ENCODE measurements around the gene APLP2. TPM values are rescaled to one million over a fixed set of nuclear protein-coding genes. Genes with fewer than 3 reads are reported as not detected.

The APLP2 gene
- total and polyA plus RNA-seq, 2 of the 13 experiments (the other 11 are each of a cell fraction or from before 2014, with no cell fraction given) = 315 to 594 TPM

DNA sequence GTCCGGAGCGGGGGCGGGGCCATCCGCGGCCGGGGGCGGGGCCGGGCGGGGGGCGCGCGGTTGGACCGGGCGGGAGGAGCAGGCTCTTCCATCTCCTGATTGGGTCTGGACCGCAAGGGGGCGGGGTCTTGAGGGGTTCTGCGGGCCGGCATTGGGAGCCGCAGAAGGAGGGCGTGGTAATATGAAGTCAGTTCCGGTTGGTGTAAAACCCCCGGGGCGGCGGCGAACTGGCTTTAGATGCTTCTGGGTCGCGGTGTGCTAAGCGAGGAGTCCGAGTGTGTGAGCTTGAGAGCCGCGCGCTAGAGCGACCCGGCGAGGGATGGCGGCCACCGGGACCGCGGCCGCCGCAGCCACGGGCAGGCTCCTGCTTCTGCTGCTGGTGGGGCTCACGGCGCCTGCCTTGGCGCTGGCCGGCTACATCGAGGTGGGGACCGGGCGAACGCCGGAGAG is at the start of gene APLP2 (continued):
- TF ChIP-seq, protein P1, sequence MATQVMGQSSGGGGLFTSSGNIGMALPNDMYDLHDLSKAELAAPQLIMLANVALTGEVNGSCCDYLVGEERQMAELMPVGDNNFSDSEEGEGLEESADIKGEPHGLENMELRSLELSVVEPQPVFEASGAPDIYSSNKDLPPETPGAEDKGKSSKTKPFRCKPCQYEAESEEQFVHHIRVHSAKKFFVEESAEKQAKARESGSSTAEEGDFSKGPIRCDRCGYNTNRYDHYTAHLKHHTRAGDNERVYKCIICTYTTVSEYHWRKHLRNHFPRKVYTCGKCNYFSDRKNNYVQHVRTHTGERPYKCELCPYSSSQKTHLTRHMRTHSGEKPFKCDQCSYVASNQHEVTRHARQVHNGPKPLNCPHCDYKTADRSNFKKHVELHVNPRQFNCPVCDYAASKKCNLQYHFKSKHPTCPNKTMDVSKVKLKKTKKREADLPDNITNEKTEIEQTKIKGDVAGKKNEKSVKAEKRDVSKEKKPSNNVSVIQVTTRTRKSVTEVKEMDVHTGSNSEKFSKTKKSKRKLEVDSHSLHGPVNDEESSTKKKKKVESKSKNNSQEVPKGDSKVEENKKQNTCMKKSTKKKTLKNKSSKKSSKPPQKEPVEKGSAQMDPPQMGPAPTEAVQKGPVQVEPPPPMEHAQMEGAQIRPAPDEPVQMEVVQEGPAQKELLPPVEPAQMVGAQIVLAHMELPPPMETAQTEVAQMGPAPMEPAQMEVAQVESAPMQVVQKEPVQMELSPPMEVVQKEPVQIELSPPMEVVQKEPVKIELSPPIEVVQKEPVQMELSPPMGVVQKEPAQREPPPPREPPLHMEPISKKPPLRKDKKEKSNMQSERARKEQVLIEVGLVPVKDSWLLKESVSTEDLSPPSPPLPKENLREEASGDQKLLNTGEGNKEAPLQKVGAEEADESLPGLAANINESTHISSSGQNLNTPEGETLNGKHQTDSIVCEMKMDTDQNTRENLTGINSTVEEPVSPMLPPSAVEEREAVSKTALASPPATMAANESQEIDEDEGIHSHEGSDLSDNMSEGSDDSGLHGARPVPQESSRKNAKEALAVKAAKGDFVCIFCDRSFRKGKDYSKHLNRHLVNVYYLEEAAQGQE (IDR thresholded peaks at IDR 0.05; ENCODE audit: borderline replicate concordance in 1 of 2, low read depth in 1 of 2, low read length in 2 of 2) = peak in 1 of 2 experiments; percentile 86; a peak in 3 of 4 replicates
- TF ChIP-seq POGZ (CRISPR knock-in tag; IDR thresholded peaks at IDR 0.05) (peak; percentile 50), BRF2 (CRISPR knock-in tag; IDR thresholded peaks at IDR 0.05) (0 out of 2 replicates have a peak, but pooled peaks have one; percentile 34), TGIF2 (CRISPR knock-in tag; IDR thresholded peaks at IDR 0.05) (peak; percentile 79), ZNF484 (CRISPR knock-in tag; IDR thresholded peaks at IDR 0.05; ENCODE audit: borderline replicate concordance, low read depth) (no peak), ZNF7 (CRISPR knock-in tag; IDR thresholded peaks at IDR 0.05) (no peak), CTCF (CRISPR knock-in tag; IDR thresholded peaks at IDR 0.05) (0 out of 2 replicates have a peak, but pooled peaks have one; percentile 10), NFKB2 (CRISPR knock-in tag; IDR thresholded peaks at IDR 0.05; ENCODE audit: borderline replicate concordance) (peak; percentile 74; the same call in 1 of the 2 replicates)
- TF ChIP-seq, protein P2, sequence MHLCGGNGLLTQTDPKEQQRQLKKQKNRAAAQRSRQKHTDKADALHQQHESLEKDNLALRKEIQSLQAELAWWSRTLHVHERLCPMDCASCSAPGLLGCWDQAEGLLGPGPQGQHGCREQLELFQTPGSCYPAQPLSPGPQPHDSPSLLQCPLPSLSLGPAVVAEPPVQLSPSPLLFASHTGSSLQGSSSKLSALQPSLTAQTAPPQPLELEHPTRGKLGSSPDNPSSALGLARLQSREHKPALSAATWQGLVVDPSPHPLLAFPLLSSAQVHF (CRISPR knock-in tag; IDR thresholded peaks at IDR 0.05) = no peak
- TF ChIP-seq, protein P3, sequence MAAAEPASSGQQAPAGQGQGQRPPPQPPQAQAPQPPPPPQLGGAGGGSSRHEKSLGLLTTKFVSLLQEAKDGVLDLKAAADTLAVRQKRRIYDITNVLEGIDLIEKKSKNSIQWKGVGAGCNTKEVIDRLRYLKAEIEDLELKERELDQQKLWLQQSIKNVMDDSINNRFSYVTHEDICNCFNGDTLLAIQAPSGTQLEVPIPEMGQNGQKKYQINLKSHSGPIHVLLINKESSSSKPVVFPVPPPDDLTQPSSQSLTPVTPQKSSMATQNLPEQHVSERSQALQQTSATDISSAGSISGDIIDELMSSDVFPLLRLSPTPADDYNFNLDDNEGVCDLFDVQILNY (CRISPR knock-in tag; conservative IDR thresholded peaks at IDR 0.05) = 0 out of 2 replicates have a peak, but pooled peaks have one; percentile 50
- TF ChIP-seq, protein P4, sequence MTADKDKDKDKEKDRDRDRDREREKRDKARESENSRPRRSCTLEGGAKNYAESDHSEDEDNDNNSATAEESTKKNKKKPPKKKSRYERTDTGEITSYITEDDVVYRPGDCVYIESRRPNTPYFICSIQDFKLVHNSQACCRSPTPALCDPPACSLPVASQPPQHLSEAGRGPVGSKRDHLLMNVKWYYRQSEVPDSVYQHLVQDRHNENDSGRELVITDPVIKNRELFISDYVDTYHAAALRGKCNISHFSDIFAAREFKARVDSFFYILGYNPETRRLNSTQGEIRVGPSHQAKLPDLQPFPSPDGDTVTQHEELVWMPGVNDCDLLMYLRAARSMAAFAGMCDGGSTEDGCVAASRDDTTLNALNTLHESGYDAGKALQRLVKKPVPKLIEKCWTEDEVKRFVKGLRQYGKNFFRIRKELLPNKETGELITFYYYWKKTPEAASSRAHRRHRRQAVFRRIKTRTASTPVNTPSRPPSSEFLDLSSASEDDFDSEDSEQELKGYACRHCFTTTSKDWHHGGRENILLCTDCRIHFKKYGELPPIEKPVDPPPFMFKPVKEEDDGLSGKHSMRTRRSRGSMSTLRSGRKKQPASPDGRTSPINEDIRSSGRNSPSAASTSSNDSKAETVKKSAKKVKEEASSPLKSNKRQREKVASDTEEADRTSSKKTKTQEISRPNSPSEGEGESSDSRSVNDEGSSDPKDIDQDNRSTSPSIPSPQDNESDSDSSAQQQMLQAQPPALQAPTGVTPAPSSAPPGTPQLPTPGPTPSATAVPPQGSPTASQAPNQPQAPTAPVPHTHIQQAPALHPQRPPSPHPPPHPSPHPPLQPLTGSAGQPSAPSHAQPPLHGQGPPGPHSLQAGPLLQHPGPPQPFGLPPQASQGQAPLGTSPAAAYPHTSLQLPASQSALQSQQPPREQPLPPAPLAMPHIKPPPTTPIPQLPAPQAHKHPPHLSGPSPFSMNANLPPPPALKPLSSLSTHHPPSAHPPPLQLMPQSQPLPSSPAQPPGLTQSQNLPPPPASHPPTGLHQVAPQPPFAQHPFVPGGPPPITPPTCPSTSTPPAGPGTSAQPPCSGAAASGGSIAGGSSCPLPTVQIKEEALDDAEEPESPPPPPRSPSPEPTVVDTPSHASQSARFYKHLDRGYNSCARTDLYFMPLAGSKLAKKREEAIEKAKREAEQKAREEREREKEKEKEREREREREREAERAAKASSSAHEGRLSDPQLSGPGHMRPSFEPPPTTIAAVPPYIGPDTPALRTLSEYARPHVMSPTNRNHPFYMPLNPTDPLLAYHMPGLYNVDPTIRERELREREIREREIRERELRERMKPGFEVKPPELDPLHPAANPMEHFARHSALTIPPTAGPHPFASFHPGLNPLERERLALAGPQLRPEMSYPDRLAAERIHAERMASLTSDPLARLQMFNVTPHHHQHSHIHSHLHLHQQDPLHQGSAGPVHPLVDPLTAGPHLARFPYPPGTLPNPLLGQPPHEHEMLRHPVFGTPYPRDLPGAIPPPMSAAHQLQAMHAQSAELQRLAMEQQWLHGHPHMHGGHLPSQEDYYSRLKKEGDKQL (CRISPR knock-in tag; IDR thresholded peaks at IDR 0.05; ENCODE audit: low read depth) = no peak

All from HepG2 (cell line).